ENCODE results near the gene FRRS1L.

DNA sequence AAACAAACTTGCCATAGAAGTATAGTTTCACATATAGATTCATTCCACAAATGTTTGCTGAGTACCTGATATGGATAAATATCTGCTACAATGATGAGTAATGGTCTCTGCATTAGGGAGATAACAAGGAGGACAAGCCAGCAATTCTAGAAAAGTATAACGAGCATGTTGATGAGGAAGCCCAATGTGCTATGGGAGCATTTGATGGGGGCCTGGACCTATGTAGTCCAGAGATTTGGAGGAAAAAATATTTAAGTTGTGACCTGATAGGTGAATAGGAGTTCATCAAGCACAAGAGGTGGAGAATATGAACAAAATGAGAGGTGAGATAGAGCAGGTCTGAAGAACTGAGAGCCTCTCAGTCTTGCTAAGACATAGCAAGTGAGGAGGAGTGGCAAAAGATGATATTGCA, 32.9 kb downstream of the FRRS1L start:
- TF ChIP-seq, protein P1, sequence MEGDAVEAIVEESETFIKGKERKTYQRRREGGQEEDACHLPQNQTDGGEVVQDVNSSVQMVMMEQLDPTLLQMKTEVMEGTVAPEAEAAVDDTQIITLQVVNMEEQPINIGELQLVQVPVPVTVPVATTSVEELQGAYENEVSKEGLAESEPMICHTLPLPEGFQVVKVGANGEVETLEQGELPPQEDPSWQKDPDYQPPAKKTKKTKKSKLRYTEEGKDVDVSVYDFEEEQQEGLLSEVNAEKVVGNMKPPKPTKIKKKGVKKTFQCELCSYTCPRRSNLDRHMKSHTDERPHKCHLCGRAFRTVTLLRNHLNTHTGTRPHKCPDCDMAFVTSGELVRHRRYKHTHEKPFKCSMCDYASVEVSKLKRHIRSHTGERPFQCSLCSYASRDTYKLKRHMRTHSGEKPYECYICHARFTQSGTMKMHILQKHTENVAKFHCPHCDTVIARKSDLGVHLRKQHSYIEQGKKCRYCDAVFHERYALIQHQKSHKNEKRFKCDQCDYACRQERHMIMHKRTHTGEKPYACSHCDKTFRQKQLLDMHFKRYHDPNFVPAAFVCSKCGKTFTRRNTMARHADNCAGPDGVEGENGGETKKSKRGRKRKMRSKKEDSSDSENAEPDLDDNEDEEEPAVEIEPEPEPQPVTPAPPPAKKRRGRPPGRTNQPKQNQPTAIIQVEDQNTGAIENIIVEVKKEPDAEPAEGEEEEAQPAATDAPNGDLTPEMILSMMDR (conservative IDR thresholded peaks at IDR 0.05; ENCODE audit: low read depth, low read length), result no peak
- TF ChIP-seq POLR2A (IDR thresholded peaks at IDR 0.05; ENCODE audit: low read depth, low read length) (no peak), RCOR1 (IDR thresholded peaks at IDR 0.05; ENCODE audit: insufficient replicate concordance, low read length) (no peak), MAFK (IDR thresholded peaks at IDR 0.05; ENCODE audit: low read depth, low read length) (no peak), NFE2L2 (IDR thresholded peaks at IDR 0.05; ENCODE audit: low read depth, low read length) (no peak), SMC3 (IDR thresholded peaks at IDR 0.05; ENCODE audit: low read depth, low read length) (no peak), RFX5 (IDR thresholded peaks at IDR 0.05; ENCODE audit: low read depth, low read length) (no peak), BHLHE40 (IDR thresholded peaks at IDR 0.05; ENCODE audit: low read depth, low read length) (no peak), CEBPB (IDR thresholded peaks at IDR 0.05; ENCODE audit: low read depth, low read length) (no peak), FOS (IDR thresholded peaks at IDR 0.05; ENCODE audit: low read depth, low read length) (no peak), MXI1 (IDR thresholded peaks at IDR 0.05; ENCODE audit: borderline replicate concordance, low read depth, low read length) (no peak), RAD21 (IDR thresholded peaks at IDR 0.05; ENCODE audit: low read length) (no peak)
- TF ChIP-seq, protein P2, sequence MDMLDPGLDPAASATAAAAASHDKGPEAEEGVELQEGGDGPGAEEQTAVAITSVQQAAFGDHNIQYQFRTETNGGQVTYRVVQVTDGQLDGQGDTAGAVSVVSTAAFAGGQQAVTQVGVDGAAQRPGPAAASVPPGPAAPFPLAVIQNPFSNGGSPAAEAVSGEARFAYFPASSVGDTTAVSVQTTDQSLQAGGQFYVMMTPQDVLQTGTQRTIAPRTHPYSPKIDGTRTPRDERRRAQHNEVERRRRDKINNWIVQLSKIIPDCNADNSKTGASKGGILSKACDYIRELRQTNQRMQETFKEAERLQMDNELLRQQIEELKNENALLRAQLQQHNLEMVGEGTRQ (IDR thresholded peaks at IDR 0.05; ENCODE audit: low read depth, low read length), result no peak

Measured in IMR-90 (cell line).